IMR-90 (cell line): ENCODE data around the gene ZNF527. TPM values are rescaled to one million over a fixed set of nuclear protein-coding genes. Genes with fewer than 3 reads are reported as not detected.

Source experiments
- ATAC-seq: fragments of 200-7000 bp; cut with Tn5 transposase; 2 replicates; pipeline ENCODE4 v1.9.1; 2020; ENCODE audit warnings: low read depth, mild to moderate bottlenecking, moderate library complexity
- BruUV-seq: library from RNA; stranded (reverse); fragments of 400-500 nt; replicated peaks from 2 replicates; lab custom pipeline; 2021; lab: Mats Ljungman, UMichigan
- CTCF ChIA-PET: fragments of 300-600 bp; formaldehyde crosslinking; extraction: SDS; loops from one replicate; lab custom pipeline; 2021; ENCODE audit warnings: antibody characterized with exemption; lab: Yijun Ruan, JAX
- POLR2A ChIA-PET: fragments of 300-600 bp; sonication (Branson Sonifier 250); formaldehyde crosslinking; loops from one replicate; lab custom pipeline; 2022; ENCODE audit warnings: antibody characterized with exemption; ENCODE audit not compliant: unreplicated experiment; lab: Charles Lee
- DNase-seq: peaks from one replicate; pipeline ENCODE4 v3.0.0; 2013
- H2AFZ ChIP-seq: replicated peaks from 2 replicates; pipeline ENCODE3; 2013; ENCODE audit warnings: low read length, mild to moderate bottlenecking; ENCODE audit not compliant: poor library complexity
- H2AK5ac ChIP-seq: 2 replicates; pipeline ENCODE4 v1.6.1; 2013; ENCODE audit warnings: low read depth, low read length, inconsistent platforms
- H2AK9ac ChIP-seq: replicated peaks from 2 replicates; pipeline ENCODE3; 2013; ENCODE audit warnings: mild to moderate bottlenecking, low read depth, low read length, moderate library complexity; ENCODE audit not compliant: poor library complexity
- H2BK120ac ChIP-seq: 2 replicates; pipeline ENCODE4 v1.6.1; 2013; ENCODE audit warnings: low read depth, low read length, inconsistent platforms
- H2BK15ac ChIP-seq: 3 replicates; pipeline ENCODE4 v1.6.1; 2013; ENCODE audit warnings: low read depth, low read length, inconsistent platforms
- H2BK20ac ChIP-seq: 2 replicates; pipeline ENCODE4 v1.6.1; 2013; ENCODE audit warnings: low read depth, mild to moderate bottlenecking, inconsistent platforms, low read length, moderate library complexity
- H2BK5ac ChIP-seq: 2 replicates; pipeline ENCODE4 v1.6.1; 2013; ENCODE audit warnings: mild to moderate bottlenecking, low read depth, low read length, inconsistent platforms; ENCODE audit not compliant: poor library complexity, severe bottlenecking
- H3K14ac ChIP-seq: replicated peaks from 2 replicates; pipeline ENCODE4 v1.6.1; 2013; ENCODE audit warnings: low read depth, low read length, inconsistent platforms
- H3K18ac ChIP-seq: 2 replicates; pipeline ENCODE4 v1.6.1; 2013; ENCODE audit warnings: low read depth, low read length, control low read depth
- H3K23ac ChIP-seq: 2 replicates; pipeline ENCODE4 v1.6.1; 2013; ENCODE audit warnings: low read depth, low read length, inconsistent platforms
- H3K27ac ChIP-seq: 2 replicates; pipeline ENCODE4 v1.5.1; 2013; ENCODE audit warnings: mild to moderate bottlenecking, control low read depth, low read length; ENCODE audit not compliant: insufficient read depth
- H3K27me3 ChIP-seq: 2 replicates; pipeline ENCODE4 v1.6.1; 2013; ENCODE audit warnings: low read length; ENCODE audit not compliant: control insufficient read depth, insufficient read depth
- H3K36me3 ChIP-seq: 2 replicates; pipeline ENCODE4 v1.6.1; 2013; ENCODE audit warnings: low read length, mixed read lengths; ENCODE audit not compliant: control insufficient read depth, insufficient read depth
- H3K4ac ChIP-seq: 2 replicates; pipeline ENCODE4 v1.6.1; 2013; ENCODE audit warnings: low read depth, low read length, inconsistent platforms
- H3K4me1 ChIP-seq: 2 replicates; pipeline ENCODE4 v1.6.1; 2013; ENCODE audit warnings: low read length, mixed read lengths; ENCODE audit not compliant: control insufficient read depth, insufficient read depth
- H3K4me2 ChIP-seq: 2 replicates; pipeline ENCODE4 v1.6.1; 2013; ENCODE audit warnings: low read depth, mild to moderate bottlenecking, control low read depth, low read length, moderate library complexity
- H3K4me3 ChIP-seq: 2 replicates; pipeline ENCODE4 v1.5.1; 2013; ENCODE audit warnings: low read depth, mild to moderate bottlenecking, control low read depth, low read length, moderate library complexity; ENCODE audit not compliant: insufficient read depth
- H3K56ac ChIP-seq: 2 replicates; pipeline ENCODE4 v1.6.1; 2013; ENCODE audit warnings: low read length, inconsistent platforms; ENCODE audit not compliant: insufficient read depth; ENCODE audit errors: extremely low read depth
- H3K79me1 ChIP-seq, 2 experiments: 2 replicates each; pipeline ENCODE4 v1.6.1; 2013; ENCODE audit warnings: low read length in 2 of 2, inconsistent platforms in 1 of 2, low read depth in 1 of 2
- H3K9ac ChIP-seq: 2 replicates; pipeline ENCODE4 v1.6.1; 2013; ENCODE audit warnings: low read depth, low read length, control low read depth
- H3K9me1 ChIP-seq: 2 replicates; pipeline ENCODE4 v1.6.1; 2013; ENCODE audit warnings: low read length, inconsistent platforms; ENCODE audit not compliant: insufficient read depth
- H3K9me3 ChIP-seq: 2 replicates; pipeline ENCODE4 v1.6.1; 2013; ENCODE audit warnings: low read length; ENCODE audit not compliant: control insufficient read depth, insufficient read depth
- H4K20me1 ChIP-seq: 2 replicates; pipeline ENCODE4 v1.6.1; 2013; ENCODE audit warnings: low read length, inconsistent platforms; ENCODE audit not compliant: insufficient read depth
- H4K5ac ChIP-seq: 2 replicates; pipeline ENCODE4 v1.6.1; 2013; ENCODE audit warnings: mild to moderate bottlenecking, low read depth, low read length, control low read depth
- H4K8ac ChIP-seq, 2 experiments: 2 replicates each; pipeline ENCODE4 v1.6.1; 2013; ENCODE audit warnings: low read depth in 2 of 2, low read length in 2 of 2, control low read depth in 1 of 2, inconsistent platforms in 1 of 2
- H4K91ac ChIP-seq: 2 replicates; pipeline ENCODE4 v1.6.1; 2013; ENCODE audit warnings: low read depth, low read length, inconsistent platforms; ENCODE audit not compliant: insufficient read depth
- BHLHE40 ChIP-seq: fragments of 150-350 bp; IDR thresholded peaks from 2 replicates; pipeline ENCODE4 v1.6.1; 2016; ENCODE audit warnings: mild to moderate bottlenecking, low read depth, low read length
- CEBPB ChIP-seq: IDR thresholded peaks from 2 replicates; pipeline ENCODE4 v1.6.1; 2012; ENCODE audit warnings: low read depth, low read length, improper control_type of control experiment
- CHD1 ChIP-seq: IDR thresholded peaks from 2 replicates; pipeline ENCODE4 v1.6.1; 2012; ENCODE audit warnings: low read depth, low read length, improper control_type of control experiment
- CTCF ChIP-seq: conservative IDR thresholded peaks from 2 replicates; pipeline ENCODE4 v1.5.1; 2012; ENCODE audit warnings: mild to moderate bottlenecking, low read depth, low read length, improper control_type of control experiment
- ELK1 ChIP-seq: fragments of 150-350 bp; IDR thresholded peaks from 2 replicates; pipeline ENCODE4 v1.6.1; 2016; ENCODE audit warnings: low read depth, mild to moderate bottlenecking, low read length, moderate library complexity, borderline replicate concordance
- FOS ChIP-seq: fragments of 150-350 bp; IDR thresholded peaks from 2 replicates; pipeline ENCODE4 v1.6.1; 2016; ENCODE audit warnings: low read depth, low read length
- MAFK ChIP-seq: IDR thresholded peaks from 2 replicates; pipeline ENCODE4 v1.6.1; 2012; ENCODE audit warnings: low read depth, low read length, improper control_type of control experiment
- MAZ ChIP-seq: IDR thresholded peaks from 2 replicates; pipeline ENCODE4 v1.6.1; 2012; ENCODE audit warnings: low read depth, mild to moderate bottlenecking, low read length, improper control_type of control experiment, moderate library complexity, borderline replicate concordance
- MXI1 ChIP-seq: IDR thresholded peaks from 2 replicates; pipeline ENCODE4 v1.6.1; 2012; ENCODE audit warnings: low read depth, mild to moderate bottlenecking, low read length, moderate library complexity, borderline replicate concordance
- NFE2L2 ChIP-seq: fragments of 150-350 bp; IDR thresholded peaks from 2 replicates; pipeline ENCODE4 v1.6.1; 2016; ENCODE audit warnings: low read depth, mild to moderate bottlenecking, low read length
- POLR2A ChIP-seq: IDR thresholded peaks from 2 replicates; pipeline ENCODE4 v1.6.1; 2012; ENCODE audit warnings: mild to moderate bottlenecking, low read depth, low read length
- RAD21 ChIP-seq: IDR thresholded peaks from 2 replicates; pipeline ENCODE4 v1.6.1; 2012; ENCODE audit warnings: low read length, improper control_type of control experiment
- RCOR1 ChIP-seq: IDR thresholded peaks from 2 replicates; pipeline ENCODE4 v1.6.1; 2012; ENCODE audit warnings: mild to moderate bottlenecking, low read length, improper control_type of control experiment; ENCODE audit not compliant: insufficient replicate concordance
- RFX5 ChIP-seq: IDR thresholded peaks from 2 replicates; pipeline ENCODE4 v1.8.0; 2012; ENCODE audit warnings: low read depth, mild to moderate bottlenecking, low read length, moderate library complexity
- SMC3 ChIP-seq: fragments of 150-350 bp; IDR thresholded peaks from 2 replicates; pipeline ENCODE4 v1.6.1; 2016; ENCODE audit warnings: low read depth, mild to moderate bottlenecking, antibody characterized with exemption, low read length, moderate library complexity
- USF2 ChIP-seq: fragments of 150-350 bp; IDR thresholded peaks from 2 replicates; pipeline ENCODE4 v1.6.1; 2017; ENCODE audit warnings: mild to moderate bottlenecking, antibody characterized with exemption, low read length, low read depth
- WGBS, 2 experiments: methylation state at CpG; one replicate each; pipeline versions ENCODE4 v1.1.5 to v1.1.7; 2013; ENCODE audit warnings: missing lambda C conversion rate in 2 of 2; ENCODE audit not compliant: insufficient read length in 1 of 2; ENCODE audit errors: extremely low coverage in 2 of 2; 5-methylcytosine and 5-hydroxymethylcytosine counted together
- dilution Hi-C: fragments of 300-500 bp; cut with HindIII; formaldehyde crosslinking; loops from one replicate; pipeline ENCODE4 v1.14.3; 2018; ENCODE audit warnings: low sequenced_read_pairs; ENCODE audit not compliant: unreplicated experiment
- in situ Hi-C: fragments of 300-500 bp; cut with MboI; formaldehyde crosslinking; loops from 3 replicates; pipeline ENCODE4 v1.14.3; 2019; ENCODE audit warnings: low sequenced_read_pairs, inconsistent platforms, mixed read lengths
- intact Hi-C: fragments of 100-400 bp; cut with micrococcal nuclease; formaldehyde crosslinking; loops from 2 replicates; pipeline ENCODE4 v1.10.0; 2022
- polyA plus RNA-seq, 3 experiments: library from polyadenylated mRNA; depleted of rRNA; stranded (reverse); fragments of >200 nt; gene quantifications; 2 replicates each; pipeline ENCODE4 v1.2.3, GENCODE V29; 2012; ENCODE audit warnings: low replicate concordance in 1 of 3
- total RNA-seq: library from RNA; depleted of rRNA; stranded (reverse); fragments of >200 nt; gene quantifications from 2 replicates; pipeline ENCODE4 v1.2.3, GENCODE V29; 2012

The ZNF527 gene
- total and polyA plus RNA-seq, 2 of the 4 experiments (the other 2 are of a cell fraction): 1.9 to 3.6 TPM

GRCh38 chr19:37413313-37414084 is 42.6 kb downstream of the ZNF527 start:
- Histone ChIP-seq H3K36me3 (peaks cover 9% of the 10 kb centered on the region), H2AK5ac (no peak overlapping the region), H3K27me3 (no peaks in the 10 kb centered on the region), H3K4me1 (no peaks in the 10 kb centered on the region), H3K27ac (no peak overlapping the region), H4K5ac (no peak overlapping the region), H2BK15ac (no peak overlapping the region), H2BK5ac (no peak overlapping the region), H4K8ac (no peak overlapping the region), H2BK20ac (no peak overlapping the region), H3K18ac (no peak overlapping the region), H2BK120ac (no peak overlapping the region), H3K4ac (no peak overlapping the region), H3K4me2 (no peak overlapping the region), H3K9ac (no peak overlapping the region), H2AK9ac (no peak overlapping the region), H3K23ac (no peak overlapping the region), H3K56ac (no peak overlapping the region), H3K9me3 (peaks cover 58% of the 10 kb centered on the region), H3K79me1 (no peaks in the 10 kb centered on the region), H3K4me3 (no peak overlapping the region), H4K20me1 (no peaks in the 10 kb centered on the region), H3K9me1 (no peaks in the 10 kb centered on the region), H2AFZ (no peak overlapping the region), H3K14ac (no peak overlapping the region), H4K91ac (no peak overlapping the region)
- no CpG with 5 or more reads among the region's 1 CpG for WGBS, 2 experiments
- BruUV-seq: no TSS peak
- ATAC-seq (no peak), DNase-seq (no peak)
- CTCF ChIA-PET: no interaction called here
- in situ Hi-C loops: no loop called here
- intact Hi-C loops: no loop called here
- no peak for TF ChIP-seq MAFK
- no peak for TF ChIP-seq MAZ
- TF ChIP-seq RAD21: no peak
- no peak for TF ChIP-seq POLR2A
- no peak for TF ChIP-seq CHD1
- TF ChIP-seq SMC3: no peak
- TF ChIP-seq NFE2L2: no peak
- TF ChIP-seq CTCF: no peak
- TF ChIP-seq CEBPB: no peak
- TF ChIP-seq RCOR1: no peak
- TF ChIP-seq FOS: no peak
- no peak for TF ChIP-seq BHLHE40
- TF ChIP-seq RFX5: no peak
- no peak for TF ChIP-seq USF2
- no peak for TF ChIP-seq MXI1
- TF ChIP-seq ELK1: no peak
- dilution Hi-C loops: no loop called here
- POLR2A ChIA-PET: no interaction called here
